BLaER1 treated with 17β-estradiol and CSF1 and Interleukin-3, amounts not matched to agents 10 nM and 100 nM (cell line): ENCODE data around the gene CYP2D6.

Experiments used
- H3K27ac ChIP-seq, 11 experiments: shearing (Covaris generic); formaldehyde crosslinking; 2 replicates each; pipeline ENCODE4 v1.8.1; 2022
- H3K27me3 ChIP-seq, 11 experiments: shearing (Covaris generic); formaldehyde crosslinking; 2 replicates each; pipeline ENCODE4 v1.8.1; 2022
- H3K36me3 ChIP-seq, 11 experiments: shearing (Covaris generic); formaldehyde crosslinking; 2 replicates each; pipeline ENCODE4 v1.8.1; 2022
- H3K4me1 ChIP-seq, 10 experiments: shearing (Covaris generic); formaldehyde crosslinking; 2 replicates each; pipeline ENCODE4 v1.8.1; 2022
- H3K4me2 ChIP-seq, 11 experiments: shearing (Covaris generic); formaldehyde crosslinking; 2 replicates each; pipeline ENCODE4 v1.8.1; 2022
- H3K4me3 ChIP-seq, 10 experiments: shearing (Covaris generic); formaldehyde crosslinking; 2 replicates each; pipeline ENCODE4 v1.8.1; 2022
- H3K9ac ChIP-seq, 11 experiments: shearing (Covaris generic); formaldehyde crosslinking; 2 replicates each; pipeline ENCODE4 v1.8.1; 2022
- H3K9me3 ChIP-seq, 11 experiments: shearing (Covaris generic); formaldehyde crosslinking; replicated peaks in 1 of 11; 2 replicates each; pipeline ENCODE4 v1.8.1; 2022
- H4K20me1 ChIP-seq, 11 experiments: shearing (Covaris generic); formaldehyde crosslinking; 2 replicates each; pipeline ENCODE4 v1.8.1; 2022
- Cebpa-rat ChIP-seq, 11 experiments: shearing (Covaris generic); IDR thresholded peaks; 2 replicates each; pipeline ENCODE4 v1.8.1; 2022

Gene CYP2D6

DNA sequence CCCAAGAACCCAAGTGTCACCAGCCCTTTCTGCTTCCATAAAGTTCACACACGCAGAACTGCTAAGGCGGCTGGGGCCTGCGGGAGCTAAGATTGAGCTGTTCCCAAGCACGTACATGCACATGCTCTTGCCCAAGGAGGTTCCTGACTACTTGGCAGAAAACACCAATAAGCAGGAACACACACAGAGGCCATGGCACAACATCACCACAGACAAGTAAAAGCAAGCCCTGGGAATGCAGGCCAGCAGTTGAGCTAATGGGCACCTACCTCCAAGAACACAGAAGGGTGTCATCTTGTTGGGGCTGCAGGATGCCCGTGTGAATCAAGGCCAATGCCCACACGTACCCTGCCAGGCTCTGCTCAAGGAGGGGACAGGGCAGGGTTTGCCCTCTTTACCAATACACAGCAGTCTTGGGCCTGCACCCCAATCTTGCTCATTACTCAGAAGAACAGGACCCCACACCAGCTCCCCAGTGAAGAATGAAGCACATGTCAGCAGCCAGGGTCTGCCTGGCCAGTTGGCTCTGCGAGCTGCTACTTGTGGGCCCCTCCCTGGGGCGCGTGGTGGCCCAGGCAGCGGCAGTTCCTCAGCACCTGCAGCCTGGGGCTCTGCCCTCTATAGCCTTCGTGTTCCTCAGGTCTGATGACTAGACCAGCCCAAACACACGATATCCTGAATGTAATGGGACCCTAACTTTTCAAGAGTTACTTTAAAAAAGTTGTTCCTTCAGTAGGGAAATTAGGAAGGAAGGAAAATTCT, 32.3 kb upstream of the CYP2D6 start:
- peaks cover 5 to 27% (median 14%) of the 10 kb centered on the region in 10 experiments; a peak in 17 of 20 replicates for H3K4me1 ChIP-seq
- H3K36me3 ChIP-seq, result peaks cover 65 to 95% (median 84%) of the 10 kb centered on the region in 11 experiments

GRCh38 chr22:42160830-42161696, 30.5 kb upstream of the CYP2D6 start:
- Histone ChIP-seq H4K20me1 (peaks cover 0 to 32% (median 4%) of the 10 kb centered on the region in 11 experiments; a peak in 13 of 22 replicates), H3K36me3 (peaks cover 69 to 95% (median 84%) of the 10 kb centered on the region in 11 experiments), H3K9me3 (no peaks in the 10 kb centered on the region), H3K9ac (no peak overlapping the region), H3K27me3 (no peaks in the 10 kb centered on the region), H3K4me1 (peaks cover 0 to 14% (median 6%) of the 10 kb centered on the region in 10 experiments; a peak in 12 of 20 replicates), H3K4me2 (peak overlapping the region in 4 of 11 experiments; percentile 3 to 59 (median 36); a peak in 6 of 22 replicates), H3K27ac (no peak overlapping the region), H3K4me3 (no peak overlapping the region)
- TF ChIP-seq Cebpa-rat (IDR thresholded peaks at IDR 0.05), result no peak

More for the DNA sequence above, 32.3 kb upstream of the CYP2D6 start:
- H4K20me1 ChIP-seq, result peaks cover 0 to 38% (median 7%) of the 10 kb centered on the region in 11 experiments; a peak in 14 of 22 replicates
- no peak overlapping the region for H3K4me2 ChIP-seq
- H3K4me3 ChIP-seq, result no peak overlapping the region
- H3K27ac ChIP-seq, result no peak overlapping the region
- H3K9me3 ChIP-seq, result no peaks in the 10 kb centered on the region
- H3K27me3 ChIP-seq, result no peaks in the 10 kb centered on the region
- H3K9ac ChIP-seq, result peak overlapping the region in 1 of 11 experiments; percentile 9; a peak in 1 of 22 replicates
- TF ChIP-seq Cebpa-rat (IDR thresholded peaks at IDR 0.05), result no peak

DNA sequence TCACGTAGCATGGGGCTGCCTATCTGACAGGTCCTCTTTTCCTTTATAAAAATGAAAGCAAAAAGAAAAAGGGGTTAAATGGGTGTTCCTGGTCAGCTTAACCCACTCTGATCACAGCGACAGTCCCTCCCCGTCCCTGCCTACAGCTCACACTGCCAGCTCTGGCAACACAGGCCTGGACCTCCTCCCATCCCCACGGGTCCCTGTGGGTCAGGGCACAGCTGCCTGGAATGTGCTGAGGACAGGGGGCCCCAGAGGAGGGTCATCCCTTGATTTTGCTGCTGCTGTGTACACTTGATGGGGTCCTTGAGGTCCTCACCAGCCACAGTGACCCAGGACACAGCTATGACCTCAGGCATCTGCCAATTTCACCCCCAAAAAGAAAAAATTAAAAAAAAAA, 29.6 kb upstream of the CYP2D6 start:
- no peaks in the 10 kb centered on the region for H3K9me3 ChIP-seq
- no peak overlapping the region for H3K9ac ChIP-seq
- H3K4me1 ChIP-seq, result peaks cover 0 to 14% (median 6%) of the 10 kb centered on the region in 10 experiments; a peak in 12 of 20 replicates
- H4K20me1 ChIP-seq, result peaks cover 0 to 27% (median 4%) of the 10 kb centered on the region in 11 experiments; a peak in 13 of 22 replicates
- 0 out of 22 replicates have a peak overlapping the region, but pooled peaks of 1 of the 11 experiments have one; percentile 13 for H3K27ac ChIP-seq
- no peaks in the 10 kb centered on the region for H3K27me3 ChIP-seq
- no peak for TF ChIP-seq Cebpa-rat (IDR thresholded peaks at IDR 0.05)
- H3K36me3 ChIP-seq, result peaks cover 65 to 95% (median 81%) of the 10 kb centered on the region in 11 experiments
- H3K4me2 ChIP-seq, result no peak overlapping the region
- H3K4me3 ChIP-seq, result no peak overlapping the region

GRCh38 chr22:42158456-42159132, 28.0 kb upstream of the CYP2D6 start:
- Histone ChIP-seq H3K27ac (no peak overlapping the region), H3K9ac (no peak overlapping the region), H4K20me1 (peaks cover 0 to 17% (median 3%) of the 10 kb centered on the region in 11 experiments; a peak in 8 of 22 replicates), H3K4me2 (no peak overlapping the region), H3K27me3 (no peaks in the 10 kb centered on the region), H3K36me3 (peaks cover 59 to 94% (median 81%) of the 10 kb centered on the region in 11 experiments), H3K4me3 (no peak overlapping the region), H3K4me1 (peaks cover 0 to 21% (median 7%) of the 10 kb centered on the region in 10 experiments; a peak in 12 of 20 replicates), H3K9me3 (no peaks in the 10 kb centered on the region)
- no peak for TF ChIP-seq Cebpa-rat (IDR thresholded peaks at IDR 0.05)

- peaks cover 0 to 11% (median 5%) of the 10 kb centered on the region in 10 experiments; a peak in 11 of 20 replicates for H3K4me1 ChIP-seq
- H3K27ac ChIP-seq, result no peak overlapping the region
- no peak overlapping the region for H3K9ac ChIP-seq
- no peak for TF ChIP-seq Cebpa-rat (IDR thresholded peaks at IDR 0.05)
- no peaks in the 10 kb centered on the region for H3K9me3 ChIP-seq
- no peak overlapping the region for H3K4me2 ChIP-seq
- H3K36me3 ChIP-seq, result peaks cover 42 to 74% (median 61%) of the 10 kb centered on the region in 11 experiments
- no peaks in the 10 kb centered on the region for H3K27me3 ChIP-seq
- H4K20me1 ChIP-seq, result no peaks in the 10 kb centered on the region; a peak in 1 of 22 replicates
- no peak overlapping the region for H3K4me3 ChIP-seq
These were observed 26.0 kb upstream of the CYP2D6 start for GRCh38 chr22:42156598-42156997.

GRCh38 chr22:42156121-42156520, 25.5 kb upstream of the CYP2D6 start:
- Histone ChIP-seq H3K36me3 (peaks cover 38 to 69% (median 57%) of the 10 kb centered on the region in 11 experiments), H3K27ac (no peak overlapping the region), H3K27me3 (no peaks in the 10 kb centered on the region), H3K4me1 (peaks cover 0 to 8% (median under 1%) of the 10 kb centered on the region in 10 experiments; a peak in 9 of 20 replicates), H3K9ac (no peak overlapping the region), H3K9me3 (no peaks in the 10 kb centered on the region), H4K20me1 (no peaks in the 10 kb centered on the region; a peak in 1 of 22 replicates), H3K4me3 (no peak overlapping the region), H3K4me2 (no peak overlapping the region)
- TF ChIP-seq Cebpa-rat (IDR thresholded peaks at IDR 0.05), result no peak

- Histone ChIP-seq H3K4me3 (no peak overlapping the region), H3K9me3 (no peaks in the 10 kb centered on the region), H3K27ac (no peak overlapping the region), H3K4me1 (peaks cover 0 to 8% (median 0%) of the 10 kb centered on the region in 10 experiments; a peak in 3 of 20 replicates), H3K9ac (no peak overlapping the region), H3K27me3 (no peaks in the 10 kb centered on the region), H3K4me2 (no peak overlapping the region), H3K36me3 (peaks cover 34 to 63% (median 54%) of the 10 kb centered on the region in 11 experiments), H4K20me1 (peaks cover 0 to 5% (median 0%) of the 10 kb centered on the region in 11 experiments; a peak in 2 of 22 replicates)
- no peak for TF ChIP-seq Cebpa-rat (IDR thresholded peaks at IDR 0.05)
These were observed 24.5 kb upstream of the CYP2D6 start for GRCh38 chr22:42155053-42155543.
